GM12878 (cell line): ENCODE data around the gene ATRN. TPM values are rescaled to one million over a fixed set of nuclear protein-coding genes. Genes with fewer than 3 reads are reported as not detected.
"Not testable (repeated sequence)": the region's sequence is repeated elsewhere in the genome, so short reads cannot be mapped to it uniquely, and the experiment has no call there.

Experiments
- ATAC-seq: fragments of 200-7000 bp; cut with Tn5 transposase; 3 replicates; pipeline ENCODE4 v1.9.1; 2020; ENCODE audit warnings: mild to moderate bottlenecking, moderate library complexity
- BruUV-seq: library from RNA; stranded (reverse); fragments of 400-500 nt; replicated peaks from 2 replicates; lab custom pipeline; 2021; lab: Mats Ljungman, UMichigan
- CTCF ChIA-PET: fragments of 300-600 bp; sonication (Branson Sonifier 250); formaldehyde crosslinking; extraction: SDS; loops from one replicate; lab custom pipeline; 2021; ENCODE audit warnings: inconsistent platforms; lab: Yijun Ruan, JAX
- POLR2A ChIA-PET: fragments of 350-600 bp; formaldehyde crosslinking; extraction: SDS; loops from one replicate; lab custom pipeline; 2021; ENCODE audit warnings: inconsistent platforms; lab: Charles Lee
- RAD21 ChIA-PET: fragments of 300-600 bp; sonication (Branson Sonifier 250); formaldehyde crosslinking; loops from one replicate; lab custom pipeline; 2023; ENCODE audit warnings: antibody characterized with exemption; ENCODE audit not compliant: unreplicated experiment; lab: Charles Lee
- SMC1A ChIA-PET: fragments of 300-600 bp; sonication (Branson Sonifier 250); formaldehyde crosslinking; loops from one replicate; lab custom pipeline; 2023; ENCODE audit not compliant: unreplicated experiment, uncharacterized antibody; lab: Charles Lee
- DNase-seq: peaks from one replicate; pipeline ENCODE4 v3.0.0-alpha.2; 2011; ENCODE audit warnings: low read depth, low spot score
- FAIRE-seq: peaks from 3 replicates; lab custom pipeline; 2011; peaks lifted over from hg19 to GRCh38; lab: Jason Lieb, UNC
- H2AFZ ChIP-seq: 2 replicates; pipeline ENCODE4 v1.6.0; 2011; ENCODE audit warnings: low read depth, low read length, control low read depth; ENCODE audit not compliant: control insufficient read depth
- H3K27ac ChIP-seq: 2 replicates; pipeline ENCODE4 v1.5.1; 2011; ENCODE audit warnings: control low read depth; ENCODE audit not compliant: control insufficient read depth, insufficient read depth
- H3K27me3 ChIP-seq, 2 experiments: replicated peaks in 1 of 2; 2 replicates each; pipeline versions ENCODE4 v1.6.0 to v1.6.1; 2011; ENCODE audit warnings: low read length in 1 of 2; ENCODE audit not compliant: control insufficient read depth in 2 of 2, insufficient read depth in 2 of 2
- H3K36me3 ChIP-seq, 2 experiments: 2 replicates each; pipeline ENCODE4 v1.5.1; 2011; ENCODE audit warnings: low read length in 1 of 2; ENCODE audit not compliant: control insufficient read depth in 2 of 2, insufficient read depth in 2 of 2
- H3K4me1 ChIP-seq: 2 replicates; pipeline ENCODE4 v1.6.1; 2011; ENCODE audit warnings: mild to moderate bottlenecking, low read length, moderate library complexity, mixed read lengths; ENCODE audit not compliant: control insufficient read depth, insufficient read depth
- H3K4me2 ChIP-seq: 2 replicates; pipeline ENCODE4 v1.6.0; 2011; ENCODE audit warnings: control low read depth; ENCODE audit not compliant: control insufficient read depth, insufficient read depth
- H3K4me3 ChIP-seq: fragments of 200-600 bp; sonication (generic); 2 replicates; pipeline ENCODE4 v1.5.1; 2016
- H3K79me2 ChIP-seq: 2 replicates; pipeline ENCODE4 v1.6.0; 2011; ENCODE audit warnings: low read length; ENCODE audit not compliant: control insufficient read depth, insufficient read depth
- H3K9ac ChIP-seq: 2 replicates; pipeline ENCODE4 v1.8.0; 2011; ENCODE audit warnings: low read length, control low read depth, mixed read lengths; ENCODE audit not compliant: control insufficient read depth, insufficient read depth
- H3K9me3 ChIP-seq: replicated peaks from 3 replicates; pipeline ENCODE4 v1.5.1; 2011; ENCODE audit warnings: mild to moderate bottlenecking, low read length; ENCODE audit not compliant: control insufficient read depth, insufficient read depth
- H4K20me1 ChIP-seq: 2 replicates; pipeline ENCODE4 v1.6.0; 2011; ENCODE audit not compliant: control insufficient read depth, insufficient read depth
- BCLAF1 ChIP-seq: fragments of 450-650 bp; IDR thresholded peaks from 2 replicates; pipeline ENCODE4 v1.6.1; 2017; ENCODE audit warnings: antibody characterized with exemption, mild to moderate bottlenecking, moderate library complexity
- E2F4 ChIP-seq: IDR thresholded peaks from 2 replicates; pipeline ENCODE4 v1.6.1; 2012; ENCODE audit warnings: low read depth, low read length, improper control_type of control experiment
- HDAC6 ChIP-seq: fragments of 200-600 bp; sonication (generic); IDR thresholded peaks from one replicate; pipeline ENCODE4 v1.8.0; 2017; ENCODE audit warnings: antibody characterized with exemption; ENCODE audit not compliant: unreplicated experiment
- MYC ChIP-seq: IDR thresholded peaks from 2 replicates; pipeline ENCODE4 v1.6.1; 2011; ENCODE audit warnings: mild to moderate bottlenecking, low read length, moderate library complexity, inconsistent platforms; ENCODE audit not compliant: insufficient read depth, insufficient replicate concordance, insufficient read length, severe bottlenecking
- TCF12 ChIP-seq: IDR thresholded peaks from 2 replicates; pipeline ENCODE4 v1.6.1; 2011; ENCODE audit warnings: low read depth, mild to moderate bottlenecking, low read length
- WGBS: methylation state at CpG from one replicate; pipeline ENCODE4 v1.1.6; 2016; ENCODE audit warnings: low lambda C conversion rate; ENCODE audit not compliant: insufficient replicate concordance, insufficient coverage; ENCODE audit errors: missing lambda C conversion rate; 5-methylcytosine and 5-hydroxymethylcytosine counted together
- in situ Hi-C: fragments of 300-500 bp; cut with MboI; formaldehyde crosslinking; loops from 9 replicates; pipeline ENCODE4 v1.14.3; 2018; ENCODE audit warnings: mixed read lengths
- intact Hi-C: fragments of 100-400 bp; cut with micrococcal nuclease; formaldehyde crosslinking; loops from one replicate; pipeline ENCODE4 v1.14.2; 2022; ENCODE audit not compliant: unreplicated experiment
- polyA plus RNA-seq, 11 experiments: library from polyadenylated mRNA; depleted of rRNA in 4 of 11; unstranded in 6 of 11; stranded (reverse) in 5 of 11; fragments of >200 nt; fragmentation: Nextera tagmentation in 4 of 11; fragmentation: Illumina TruSeq in 1 of 11; extraction: Ambion mirVana in 4 of 11; extraction: Trizol in 1 of 11; gene quantifications; 1 replicate in 1 of 11; 2 replicates in 10 of 11; pipeline versions ENCODE4 v1.2.1 to v1.2.3, GENCODE V29; 2011 to 2016; ENCODE audit warnings: inconsistent platforms in 2 of 11, missing spikeins in 2 of 11, low read depth in 1 of 11
- total RNA-seq, 4 experiments: library from RNA; depleted of rRNA in 3 of 4; stranded (reverse); fragments of >200 nt in 3 of 4; fragmentation: Illumina TruSeq in 1 of 4; extraction: Trizol in 1 of 4; gene quantifications; 2 replicates each; pipeline versions ENCODE4 v1.2.1 to v1.2.3, GENCODE V29; 2013 to 2021

The ATRN gene
- total and polyA plus RNA-seq, 10 of the 15 experiments (the other 5 are each of a cell fraction or from before 2014, with no cell fraction given) = 0.71 to 11.6 (median 6.9) TPM

- TF ChIP-seq BCLAF1 = no peak
- TF ChIP-seq TCF12 = no peak
- TF ChIP-seq HDAC6 = no peak
- TF ChIP-seq E2F4 = no peak
- no peak for TF ChIP-seq MYC
These were observed 132.3 kb downstream of the ATRN start (continued) for GRCh38 chr20:3603108-3603507.

- POLR2A ChIA-PET, H2AFZ ChIP-seq, H3K79me2 ChIP-seq, in situ Hi-C loops, H3K9ac ChIP-seq, H3K27me3 ChIP-seq, H3K9me3 ChIP-seq, H3K36me3 ChIP-seq, CTCF ChIA-PET, intact Hi-C loops, SMC1A ChIA-PET, BruUV-seq, H3K27ac ChIP-seq, H4K20me1 ChIP-seq, H3K4me3 ChIP-seq, ATAC-seq, H3K4me2 ChIP-seq, FAIRE-seq, H3K4me1 ChIP-seq, DNase-seq: not testable (repeated sequence)
- 98% methylated on average over 4 of the region's 4 CpGs for WGBS
- RAD21 ChIA-PET = interaction anchor here (0.5 kb wide), 1 partner anchor 1552 kb away, joined by 3 read pairs; no protein-coding TSS in a partner anchor
These were observed 134.6 kb downstream of the ATRN start for GRCh38 chr20:3605386-3605886.
